ENCODE measurements around the gene TRIM39.

Gene TRIM39

GRCh38 chr6:30328397-30328796, 1.7 kb downstream of the TRIM39 start:
- no peak for DNase-seq

GRCh38 chr6:30329331-30329730, 2.6 kb downstream of the TRIM39 start:
- no peak for DNase-seq

GRCh38 chr6:30331981-30332380, 5.3 kb downstream of the TRIM39 start:
- no peak for DNase-seq

- DNase-seq, result no peak
Observed at GRCh38 chr6:30334075-30334783, 7.5 kb downstream of the TRIM39 start.

GRCh38 chr6:30340589-30341054, 13.9 kb downstream of the TRIM39 start:
- DNase-seq, result no peak

- DNase-seq, result no peak
Observed at GRCh38 chr6:30341218-30341617, 14.5 kb downstream of the TRIM39 start.

- no peak for DNase-seq
Observed at GRCh38 chr6:30341728-30342127, 15.0 kb downstream of the TRIM39 start.

- DNase-seq, result no peak
Observed at GRCh38 chr6:30344191-30344867, 17.6 kb downstream of the TRIM39 start.

- DNase-seq, result peak; percentile 71
Observed at GRCh38 chr6:30344868-30345671, 18.3 kb downstream of the TRIM39 start, which contains the start of gene RPP21. RPP21 (plus strand) TSS chr6:30345156; CDS start chr6:30345172, 16 bp downstream.

- no peak for DNase-seq
Observed at GRCh38 chr6:30345852-30346251, 19.1 kb downstream of the TRIM39 start.

GRCh38 chr6:30348957-30349356, 22.2 kb downstream of the TRIM39 start:
- no peak for DNase-seq

GRCh38 chr6:30349421-30350177, 22.9 kb downstream of the TRIM39 start:
- DNase-seq, result no peak

GRCh38 chr6:30350524-30350923, 23.8 kb downstream of the TRIM39 start:
- no peak for DNase-seq

GRCh38 chr6:30352550-30352949, 25.8 kb downstream of the TRIM39 start:
- no peak for DNase-seq

GRCh38 chr6:30355281-30355680, 28.6 kb downstream of the TRIM39 start:
- no peak for DNase-seq

- no peak for DNase-seq
Observed at GRCh38 chr6:30356536-30356935, 29.8 kb downstream of the TRIM39 start.

GRCh38 chr6:30357678-30358540, 31.2 kb downstream of the TRIM39 start:
- DNase-seq, result peak; percentile 63

GRCh38 chr6:30359276-30359675, 32.5 kb downstream of the TRIM39 start:
- DNase-seq, result no peak

GRCh38 chr6:30360139-30360538, 33.4 kb downstream of the TRIM39 start:
- no peak for DNase-seq

- no peak for DNase-seq
Observed at GRCh38 chr6:30361661-30362060, 34.9 kb downstream of the TRIM39 start.

- DNase-seq, result no peak
Observed at GRCh38 chr6:30363459-30363858, 36.7 kb downstream of the TRIM39 start.

GRCh38 chr6:30364591-30364990, 37.9 kb downstream of the TRIM39 start:
- DNase-seq, result no peak
